Measurements from ENCODE around the gene TBXAS1.

TBXAS1 gene

DNA sequence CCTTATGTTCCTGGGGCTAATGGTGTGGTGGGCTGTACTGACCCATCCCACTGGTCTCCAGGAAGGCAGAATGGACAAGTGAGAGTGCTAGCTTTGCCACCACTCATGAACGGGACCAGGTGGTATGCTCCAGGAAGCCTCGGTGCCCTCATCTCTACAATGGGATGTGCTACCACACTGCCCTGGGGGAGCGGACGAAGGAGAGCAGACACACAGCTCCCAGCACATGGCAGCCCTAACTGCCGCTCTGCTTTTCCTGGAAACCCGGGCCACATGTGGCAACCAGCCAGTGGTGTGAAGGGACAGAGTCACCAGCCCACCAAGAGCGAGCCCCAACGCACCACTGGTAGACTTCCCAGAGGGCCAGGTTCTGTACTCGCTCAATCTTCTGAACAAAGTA lies 197.9 kb downstream of the TBXAS1 start:
- DNase-seq: no peak

- DNase-seq: no peak
These were observed 198.8 kb downstream of the TBXAS1 start for GRCh38 chr7:140027858-140028257.

DNA sequence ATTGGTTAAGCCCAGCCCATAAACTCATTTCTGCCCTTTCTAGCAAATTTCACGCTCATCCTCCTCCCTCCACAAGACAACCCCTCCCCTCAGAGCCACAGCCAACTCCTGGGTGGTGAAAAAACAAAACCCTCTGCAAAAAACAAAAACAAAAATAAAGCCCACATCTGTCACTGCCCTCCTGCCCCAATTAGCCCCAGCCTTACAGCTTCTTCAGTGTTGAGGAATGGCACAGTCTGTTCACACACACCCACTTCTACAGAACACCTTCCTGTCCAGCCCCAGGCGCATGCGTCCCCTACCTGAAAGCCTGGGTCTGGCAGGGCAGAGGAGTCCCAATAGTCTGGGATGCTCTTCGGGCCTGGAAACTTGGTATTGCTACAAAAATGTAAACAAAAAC lies 199.2 kb downstream of the TBXAS1 start:
- no peak for DNase-seq

- no peak for DNase-seq
These were observed 200.0 kb downstream of the TBXAS1 start for GRCh38 chr7:140029072-140029471.

- peak in 1 of 3 experiments; percentile 21 for DNase-seq
These were observed 202.3 kb downstream of the TBXAS1 start for GRCh38 chr7:140031364-140031763.

GRCh38 chr7:140033036-140033435 lies 204.0 kb downstream of the TBXAS1 start:
- DNase-seq: no peak

DNA sequence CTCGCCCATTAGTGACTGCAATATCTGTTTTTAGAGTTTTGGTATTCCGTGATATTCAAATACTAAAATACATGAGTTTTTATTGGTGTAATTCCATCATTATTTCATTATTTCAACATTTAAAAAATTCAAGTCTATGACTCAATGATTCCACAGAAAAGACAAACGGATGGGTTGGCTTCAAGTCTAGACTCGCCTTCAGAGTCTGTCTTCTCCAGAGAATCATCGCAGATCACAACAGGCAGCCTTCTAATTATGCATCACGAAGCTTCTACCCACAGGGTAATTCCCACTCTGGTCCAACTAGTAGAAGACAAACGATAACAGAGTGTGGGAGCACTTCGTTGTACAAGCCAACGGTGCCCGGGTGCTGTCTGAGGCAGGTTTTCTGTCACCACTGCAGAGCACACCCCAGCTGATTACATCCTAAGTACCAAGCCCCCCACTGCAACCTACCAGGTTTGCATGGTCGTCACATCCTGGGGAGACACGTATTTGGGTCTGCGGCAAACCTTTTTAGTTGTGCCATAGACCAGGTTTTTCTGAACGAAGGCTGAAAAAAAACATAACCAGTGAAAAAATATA lies 204.8 kb downstream of the TBXAS1 start:
- peak in 2 of 3 experiments; percentile 33 to 62 for DNase-seq

- peak in 1 of 3 experiments; percentile 64 for DNase-seq
These were observed 205.4 kb downstream of the TBXAS1 start for GRCh38 chr7:140034421-140034820.

- no peak for DNase-seq
These were observed 206.5 kb downstream of the TBXAS1 start for GRCh38 chr7:140035400-140036223.

DNA sequence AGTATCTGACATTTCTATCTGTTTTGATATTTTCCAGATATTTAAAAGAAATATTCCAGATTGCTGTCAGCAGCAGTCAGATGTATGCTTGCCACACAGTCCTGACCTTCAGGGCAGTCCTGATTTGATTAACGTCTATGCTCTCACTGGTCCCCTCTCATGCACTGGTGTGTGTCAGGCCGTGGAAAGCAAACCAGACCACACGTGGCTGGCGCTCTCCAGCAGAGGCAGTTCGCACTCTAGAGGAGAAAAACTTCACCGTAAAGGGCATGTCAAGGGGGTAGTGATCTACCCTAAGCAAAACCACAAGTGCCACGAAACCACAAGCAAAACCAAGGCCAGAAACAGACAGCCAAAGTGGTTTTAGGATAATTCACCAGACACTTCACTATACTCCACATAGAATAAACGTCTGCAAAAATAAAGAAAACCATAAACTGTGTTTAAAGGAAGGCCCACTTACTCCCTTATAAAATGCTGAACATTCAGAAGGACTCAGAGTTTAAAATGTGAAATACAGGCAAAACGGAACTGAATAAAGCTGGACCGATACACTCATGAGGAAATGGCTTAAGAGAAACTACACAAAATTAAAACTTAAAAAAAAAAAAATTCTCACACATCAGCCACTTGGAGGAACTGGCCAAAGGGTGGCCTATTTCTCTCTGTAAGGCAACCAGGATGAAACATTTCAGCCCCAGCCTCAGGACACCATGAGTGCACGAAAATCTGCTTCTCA lies 207.3 kb downstream of the TBXAS1 start:
- peak in 1 of 3 experiments; percentile 44 for DNase-seq

DNA sequence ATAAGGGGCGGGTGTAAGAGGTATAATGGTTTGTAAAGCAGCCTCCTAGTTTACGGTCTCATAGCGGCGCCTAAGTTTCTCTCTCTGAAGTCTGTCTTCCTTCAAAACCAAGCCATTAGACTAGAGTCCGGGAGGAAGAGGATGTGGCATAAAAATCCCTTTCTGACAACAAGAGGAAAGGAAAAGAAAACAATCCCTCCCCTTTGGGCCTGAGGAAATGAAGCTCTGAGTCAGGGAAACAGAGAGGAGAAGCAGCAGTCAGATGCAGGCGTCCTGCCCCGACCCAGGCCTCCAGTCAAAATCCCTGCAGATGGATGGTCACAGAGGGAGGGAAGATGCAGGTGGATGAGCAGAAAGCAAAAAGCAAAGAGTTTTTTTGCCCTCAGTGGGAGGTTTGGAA lies 210.0 kb downstream of the TBXAS1 start:
- DNase-seq: no peak

- DNase-seq: no peak
These were observed 210.8 kb downstream of the TBXAS1 start for GRCh38 chr7:140039896-140040295.

DNA sequence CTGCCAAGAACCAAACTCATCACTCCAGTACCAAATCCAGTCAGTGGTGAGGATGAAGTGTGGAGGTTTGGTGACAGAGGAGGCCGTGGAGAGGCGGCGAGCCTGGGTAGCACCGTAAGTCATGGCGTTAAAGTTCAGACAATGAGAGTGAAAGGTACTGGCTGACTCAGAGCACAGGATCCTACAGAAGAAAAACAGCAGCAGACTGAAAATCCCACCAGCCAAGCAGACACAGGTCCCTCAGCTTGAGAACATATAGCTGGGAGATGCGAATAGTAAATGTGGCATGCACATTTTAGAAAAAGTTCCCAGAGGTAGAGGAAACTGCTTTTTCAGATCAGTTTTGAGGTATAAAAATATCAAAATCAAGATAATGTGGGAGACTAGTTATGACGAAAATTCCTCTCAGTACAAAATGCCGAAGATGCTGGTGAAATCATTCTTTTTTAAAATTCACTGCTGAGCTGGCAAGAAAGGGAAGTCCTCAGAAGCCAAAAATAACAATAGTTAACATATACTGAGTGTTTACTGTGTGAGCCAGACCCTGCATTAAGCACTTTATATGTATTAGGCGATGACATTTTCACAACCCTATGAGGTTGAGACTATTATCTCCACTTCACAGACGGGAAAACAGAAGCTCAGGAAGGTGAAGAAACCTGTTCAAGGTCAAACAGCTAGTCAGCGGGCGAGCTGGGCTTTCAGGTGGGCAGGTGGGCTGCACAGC lies 212.8 kb downstream of the TBXAS1 start:
- no peak for DNase-seq

DNA sequence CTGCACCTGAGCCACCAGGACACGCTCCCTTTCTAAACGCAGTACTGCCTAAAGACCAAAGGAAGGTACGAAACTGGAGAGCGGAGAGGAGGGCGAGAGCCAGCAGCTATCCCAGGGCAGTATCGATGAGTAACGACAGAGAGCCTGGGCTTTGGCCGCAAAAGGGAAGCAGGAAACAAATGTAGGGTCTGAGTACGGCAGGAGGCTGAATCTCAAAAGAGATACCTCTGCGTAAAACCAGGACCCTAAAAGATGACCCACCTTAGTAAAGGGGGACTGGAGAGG lies 213.3 kb downstream of the TBXAS1 start:
- DNase-seq: no peak

DNA sequence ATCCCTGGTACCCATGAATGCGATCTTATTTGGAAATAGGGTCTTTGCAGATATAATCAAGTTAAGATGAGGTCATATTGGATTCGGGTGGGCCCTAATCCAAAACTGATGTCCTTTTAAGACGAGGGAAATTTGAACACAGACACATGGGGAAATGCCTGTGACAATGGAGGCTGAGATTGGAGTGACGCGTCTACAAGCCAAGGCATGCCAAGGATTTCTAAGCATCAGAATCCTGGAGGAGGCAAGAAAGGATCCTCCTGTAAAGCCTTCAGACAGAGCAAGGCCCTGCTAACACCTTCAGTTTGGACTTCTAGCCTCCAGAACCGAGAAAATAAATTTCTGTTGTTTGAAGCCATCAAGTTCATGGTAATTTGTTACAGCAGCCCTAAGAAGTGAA lies 215.2 kb downstream of the TBXAS1 start:
- DNase-seq: no peak

GRCh38 chr7:140045697-140046096 lies 216.6 kb downstream of the TBXAS1 start:
- no peak for DNase-seq

- no peak for DNase-seq
These were observed 218.1 kb downstream of the TBXAS1 start for GRCh38 chr7:140047197-140047596.

DNA sequence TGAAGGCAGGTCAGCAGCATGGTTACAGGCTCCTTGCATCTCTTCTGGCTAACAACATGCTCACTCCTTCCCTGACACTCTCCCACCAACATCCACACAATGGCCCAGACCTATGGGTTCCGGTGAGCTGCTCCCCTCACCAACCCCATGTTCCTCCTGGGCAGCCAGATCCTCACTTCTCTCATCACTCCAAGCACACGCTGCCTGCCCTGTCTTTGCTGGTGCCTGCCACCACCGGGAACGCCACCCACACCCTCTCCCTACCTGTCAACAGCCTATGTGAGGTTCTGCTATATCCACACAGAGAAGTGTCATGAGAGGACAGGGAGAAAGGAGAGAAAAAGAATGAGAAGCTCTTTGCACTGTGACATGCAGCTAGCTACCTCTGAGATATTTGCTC lies 219.1 kb downstream of the TBXAS1 start:
- DNase-seq: no peak

DNA sequence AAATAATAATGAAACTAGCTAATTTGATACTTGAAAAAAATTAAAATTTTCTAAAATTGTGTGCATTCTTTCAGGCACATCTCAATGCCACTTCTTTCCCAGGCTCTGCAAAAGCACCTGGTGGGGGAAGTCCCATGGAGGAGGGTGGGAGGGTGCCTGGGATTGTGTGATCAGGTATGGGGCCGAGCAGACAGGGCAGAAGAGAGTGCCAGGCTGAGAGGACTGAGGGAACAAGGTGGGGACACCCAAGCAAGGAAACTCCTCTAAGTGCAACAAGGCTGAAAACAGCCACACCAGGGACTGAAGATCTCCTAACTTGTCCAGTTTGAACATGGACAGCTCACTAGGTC lies 219.9 kb downstream of the TBXAS1 start:
- DNase-seq: no peak

DNA sequence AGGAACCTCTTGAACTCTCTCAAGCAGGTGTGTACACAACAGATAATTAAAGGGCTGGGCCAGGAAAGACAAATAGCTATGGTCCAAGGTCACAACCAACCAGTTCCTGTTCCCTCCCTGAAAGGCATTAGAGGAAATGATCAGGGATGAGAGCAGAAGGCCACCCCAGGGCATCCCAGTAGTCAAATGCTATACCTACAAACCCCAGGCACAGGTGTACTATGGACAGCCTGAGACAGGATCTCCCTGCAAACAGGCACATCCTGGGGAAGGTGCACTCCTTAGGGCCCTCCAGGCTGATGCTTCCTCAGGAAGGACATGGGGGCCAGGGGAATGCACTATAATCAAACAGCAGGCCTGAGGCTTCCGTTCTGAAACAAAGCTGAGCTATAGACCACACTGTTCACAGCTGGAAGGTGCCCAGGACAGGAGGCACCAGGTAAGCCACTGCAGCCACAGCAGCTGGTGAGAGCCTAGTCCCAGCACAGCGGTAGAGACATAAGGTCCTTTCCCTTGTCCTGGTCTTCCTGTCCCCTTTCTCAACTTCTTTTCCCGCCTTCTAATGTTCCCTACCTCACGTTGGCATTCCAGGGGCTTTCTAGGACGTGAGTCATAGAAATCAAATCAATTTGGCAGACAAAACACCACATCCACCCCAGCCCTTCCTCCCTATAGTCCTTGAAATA lies 220.4 kb downstream of the TBXAS1 start:
- DNase-seq: peak in 2 of 3 experiments; percentile 44 to 84

DNA sequence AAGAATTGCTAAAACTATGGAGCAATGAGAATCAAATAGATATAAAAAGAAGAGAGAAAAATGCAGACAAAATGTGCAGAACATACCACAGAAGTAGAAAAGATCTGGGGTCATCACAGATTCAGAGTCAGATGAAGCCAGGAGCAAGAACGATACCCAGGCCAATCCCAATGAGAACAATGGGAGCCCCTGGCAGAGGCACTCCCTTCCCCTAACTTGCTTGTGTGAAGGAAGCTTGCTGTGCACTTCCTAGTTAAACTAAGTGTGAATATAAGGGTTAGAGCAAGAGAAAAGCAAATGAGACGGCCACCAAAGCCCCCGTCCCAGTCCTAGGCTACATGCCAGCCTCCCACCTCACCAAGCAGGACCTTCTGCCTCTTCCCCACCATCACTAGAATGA lies 221.0 kb downstream of the TBXAS1 start:
- DNase-seq: no peak

DNA sequence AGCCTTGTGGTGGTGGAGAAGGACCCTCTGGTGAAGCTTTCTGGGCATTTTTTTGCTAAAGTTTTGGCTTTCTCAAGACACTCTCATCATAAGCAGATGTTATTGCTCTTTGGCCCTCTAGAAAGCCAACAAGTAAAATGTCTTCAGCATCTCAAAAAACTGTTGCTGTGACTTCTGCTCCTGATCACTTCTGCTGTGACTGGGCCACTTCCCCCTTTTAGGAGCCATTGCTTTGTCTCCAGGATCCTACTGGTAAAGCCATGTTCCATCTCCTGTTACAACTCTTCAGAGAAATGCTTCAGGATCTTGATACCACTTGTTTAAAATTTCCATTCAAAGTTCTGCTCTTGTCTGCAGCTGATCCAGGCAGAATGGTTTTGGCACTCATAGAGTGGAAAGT lies 222.8 kb downstream of the TBXAS1 start:
- no peak for DNase-seq

Measured in NCI-H1417 (cell line).